NB4 (cell line): ENCODE results near the gene KCNQ5.

ENCODE experiments used
- CTCF ChIP-seq: IDR thresholded peaks from one replicate; pipeline ENCODE4 v1.5.1; 2012; ENCODE audit warnings: low read depth, low read length
- POLR2A ChIP-seq: IDR thresholded peaks from 2 replicates; pipeline ENCODE4 v1.6.1; 2011; ENCODE audit warnings: mild to moderate bottlenecking; ENCODE audit not compliant: insufficient read length; ENCODE audit errors: extremely low read depth

- TF ChIP-seq CTCF (no peak), POLR2A (no peak)
Observed at GRCh38 chr6:72661411-72661810, 39.5 kb downstream of the KCNQ5 start.
